ENCODE results near the gene ADARB1.

DNA sequence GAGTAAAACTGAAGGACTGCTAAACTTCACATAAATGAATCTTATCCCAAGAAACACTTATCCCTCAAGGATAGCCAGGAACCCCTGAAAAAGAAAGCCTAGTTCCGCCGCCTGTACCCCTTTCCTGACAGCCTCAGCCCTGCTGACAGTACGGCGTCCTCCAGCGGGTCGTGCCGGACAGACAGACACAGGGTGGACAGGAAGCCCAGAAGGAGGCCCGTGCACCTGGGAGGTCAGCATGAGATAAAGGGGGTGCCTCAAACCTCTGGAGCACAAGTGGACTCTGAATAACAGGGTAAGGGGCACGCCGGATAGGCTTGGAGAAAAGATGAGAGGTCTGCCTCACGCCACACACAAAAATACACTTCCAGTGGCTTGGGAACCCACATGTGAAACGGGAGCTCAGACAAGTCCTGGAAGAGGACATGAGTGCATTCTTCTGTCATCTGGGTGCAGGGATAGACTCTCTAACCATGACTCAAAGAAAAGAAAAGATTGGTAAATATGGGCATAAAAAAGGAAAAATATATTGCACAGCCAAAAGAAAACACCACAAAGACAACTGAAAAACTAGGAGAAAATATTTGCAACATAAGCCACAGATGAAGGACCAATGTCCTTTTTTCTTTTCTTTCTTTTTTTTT is 17.3 kb upstream of the ADARB1 start:
- TF ChIP-seq POLR2A (IDR thresholded peaks at IDR 0.05): no peak
- TF ChIP-seq, protein P1, sequence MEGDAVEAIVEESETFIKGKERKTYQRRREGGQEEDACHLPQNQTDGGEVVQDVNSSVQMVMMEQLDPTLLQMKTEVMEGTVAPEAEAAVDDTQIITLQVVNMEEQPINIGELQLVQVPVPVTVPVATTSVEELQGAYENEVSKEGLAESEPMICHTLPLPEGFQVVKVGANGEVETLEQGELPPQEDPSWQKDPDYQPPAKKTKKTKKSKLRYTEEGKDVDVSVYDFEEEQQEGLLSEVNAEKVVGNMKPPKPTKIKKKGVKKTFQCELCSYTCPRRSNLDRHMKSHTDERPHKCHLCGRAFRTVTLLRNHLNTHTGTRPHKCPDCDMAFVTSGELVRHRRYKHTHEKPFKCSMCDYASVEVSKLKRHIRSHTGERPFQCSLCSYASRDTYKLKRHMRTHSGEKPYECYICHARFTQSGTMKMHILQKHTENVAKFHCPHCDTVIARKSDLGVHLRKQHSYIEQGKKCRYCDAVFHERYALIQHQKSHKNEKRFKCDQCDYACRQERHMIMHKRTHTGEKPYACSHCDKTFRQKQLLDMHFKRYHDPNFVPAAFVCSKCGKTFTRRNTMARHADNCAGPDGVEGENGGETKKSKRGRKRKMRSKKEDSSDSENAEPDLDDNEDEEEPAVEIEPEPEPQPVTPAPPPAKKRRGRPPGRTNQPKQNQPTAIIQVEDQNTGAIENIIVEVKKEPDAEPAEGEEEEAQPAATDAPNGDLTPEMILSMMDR (IDR thresholded peaks at IDR 0.05): no peak
